DOHH2 (cell line): ENCODE measurements around the gene SERINC5.

Experiments used
- EZH2phosphoT487 ChIP-seq: fragments of 200-600 bp; sonication (generic); IDR thresholded peaks from 2 replicates; pipeline ENCODE4 v1.6.1; 2017; ENCODE audit warnings: borderline replicate concordance, mild to moderate bottlenecking, antibody characterized with exemption, low read length, moderate library complexity, mixed read lengths
- TF ChIP-seq, protein P1 (sequence below): fragments of 200-600 bp; sonication (generic); IDR thresholded peaks from one replicate; pipeline ENCODE4 v1.5.1; 2014; ENCODE audit warnings: antibody characterized with exemption, mild to moderate bottlenecking, low read depth, low read length; ENCODE audit not compliant: poor library complexity, severe bottlenecking

DNA sequence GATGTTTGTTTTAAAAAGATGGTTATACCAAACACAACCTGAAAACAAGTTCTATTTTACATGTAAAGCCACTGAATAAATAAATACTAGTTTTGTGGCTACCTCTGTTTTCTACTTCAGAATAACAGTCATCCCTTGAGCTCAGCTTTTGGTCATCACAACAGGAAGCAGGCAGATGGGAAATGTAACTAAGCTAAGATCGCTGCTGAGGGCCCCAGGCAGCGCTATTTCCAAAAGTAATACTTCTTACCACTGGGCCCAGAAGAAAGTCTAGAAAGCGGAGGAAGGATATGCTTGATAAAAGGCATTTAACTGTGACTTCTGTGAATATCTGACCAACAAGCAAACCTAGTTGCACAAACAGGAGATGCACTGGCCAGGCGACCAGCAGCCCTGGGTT is 61.4 kb downstream of the SERINC5 start:
- TF ChIP-seq, protein P1, sequence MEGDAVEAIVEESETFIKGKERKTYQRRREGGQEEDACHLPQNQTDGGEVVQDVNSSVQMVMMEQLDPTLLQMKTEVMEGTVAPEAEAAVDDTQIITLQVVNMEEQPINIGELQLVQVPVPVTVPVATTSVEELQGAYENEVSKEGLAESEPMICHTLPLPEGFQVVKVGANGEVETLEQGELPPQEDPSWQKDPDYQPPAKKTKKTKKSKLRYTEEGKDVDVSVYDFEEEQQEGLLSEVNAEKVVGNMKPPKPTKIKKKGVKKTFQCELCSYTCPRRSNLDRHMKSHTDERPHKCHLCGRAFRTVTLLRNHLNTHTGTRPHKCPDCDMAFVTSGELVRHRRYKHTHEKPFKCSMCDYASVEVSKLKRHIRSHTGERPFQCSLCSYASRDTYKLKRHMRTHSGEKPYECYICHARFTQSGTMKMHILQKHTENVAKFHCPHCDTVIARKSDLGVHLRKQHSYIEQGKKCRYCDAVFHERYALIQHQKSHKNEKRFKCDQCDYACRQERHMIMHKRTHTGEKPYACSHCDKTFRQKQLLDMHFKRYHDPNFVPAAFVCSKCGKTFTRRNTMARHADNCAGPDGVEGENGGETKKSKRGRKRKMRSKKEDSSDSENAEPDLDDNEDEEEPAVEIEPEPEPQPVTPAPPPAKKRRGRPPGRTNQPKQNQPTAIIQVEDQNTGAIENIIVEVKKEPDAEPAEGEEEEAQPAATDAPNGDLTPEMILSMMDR: no peak
- no peak for TF ChIP-seq EZH2phosphoT487
